Right ventricle myocardium inferior (tissue), 1 donor: ENCODE results near the gene GGA1. TPM values are rescaled to one million over a fixed set of nuclear protein-coding genes. Genes with fewer than 3 reads are reported as not detected.
A peak's percentile ranks its signal among the peaks of the same experiment; 100 is the strongest.

Experiments
- ATAC-seq: fragments of 200-7000 bp; cut with Tn5 transposase; one replicate; pipeline ENCODE4 v1.9.1; 2020; ENCODE audit warnings: mild to moderate bottlenecking, moderate library complexity
- DNase-seq: peaks from one replicate; pipeline ENCODE4 v3.0.0; 2021; ENCODE audit errors: missing footprints
- intact Hi-C: fragments of 100-400 bp; cut with DNase I; formaldehyde crosslinking; loops from one replicate; pipeline ENCODE4 v1.11.0; 2022
- long read RNA-seq: library from polyadenylated mRNA; unstranded; transcript quantifications from one replicate; pipeline ENCODE4 v2.0.0, GENCODE V29; 2021
- total RNA-seq: library from RNA; stranded (reverse); fragmentation: NEBNext Ultra II Directional; extraction: Animal tissue kit (Norgen Biotek cat#: 25700); gene quantifications from one replicate; pipeline ENCODE4 v1.2.1, GENCODE V29; 2021
- donor health status: DM: no; HTN: yes; CAD: no; lungs with severe emphysema.

The GGA1 gene, protein sequence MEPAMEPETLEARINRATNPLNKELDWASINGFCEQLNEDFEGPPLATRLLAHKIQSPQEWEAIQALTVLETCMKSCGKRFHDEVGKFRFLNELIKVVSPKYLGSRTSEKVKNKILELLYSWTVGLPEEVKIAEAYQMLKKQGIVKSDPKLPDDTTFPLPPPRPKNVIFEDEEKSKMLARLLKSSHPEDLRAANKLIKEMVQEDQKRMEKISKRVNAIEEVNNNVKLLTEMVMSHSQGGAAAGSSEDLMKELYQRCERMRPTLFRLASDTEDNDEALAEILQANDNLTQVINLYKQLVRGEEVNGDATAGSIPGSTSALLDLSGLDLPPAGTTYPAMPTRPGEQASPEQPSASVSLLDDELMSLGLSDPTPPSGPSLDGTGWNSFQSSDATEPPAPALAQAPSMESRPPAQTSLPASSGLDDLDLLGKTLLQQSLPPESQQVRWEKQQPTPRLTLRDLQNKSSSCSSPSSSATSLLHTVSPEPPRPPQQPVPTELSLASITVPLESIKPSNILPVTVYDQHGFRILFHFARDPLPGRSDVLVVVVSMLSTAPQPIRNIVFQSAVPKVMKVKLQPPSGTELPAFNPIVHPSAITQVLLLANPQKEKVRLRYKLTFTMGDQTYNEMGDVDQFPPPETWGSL
- total RNA-seq = 26.7 TPM
- long read RNA-seq, transcript GGA1-203 (17 exons, 3,159 nt) = major isoform, 6 of 23 reads
- long read RNA-seq, partial matches to known transcripts = 5 of 23 reads
- long read RNA-seq, other reads (novel, unspliced or antisense) = 6 of 23 reads

DNA sequence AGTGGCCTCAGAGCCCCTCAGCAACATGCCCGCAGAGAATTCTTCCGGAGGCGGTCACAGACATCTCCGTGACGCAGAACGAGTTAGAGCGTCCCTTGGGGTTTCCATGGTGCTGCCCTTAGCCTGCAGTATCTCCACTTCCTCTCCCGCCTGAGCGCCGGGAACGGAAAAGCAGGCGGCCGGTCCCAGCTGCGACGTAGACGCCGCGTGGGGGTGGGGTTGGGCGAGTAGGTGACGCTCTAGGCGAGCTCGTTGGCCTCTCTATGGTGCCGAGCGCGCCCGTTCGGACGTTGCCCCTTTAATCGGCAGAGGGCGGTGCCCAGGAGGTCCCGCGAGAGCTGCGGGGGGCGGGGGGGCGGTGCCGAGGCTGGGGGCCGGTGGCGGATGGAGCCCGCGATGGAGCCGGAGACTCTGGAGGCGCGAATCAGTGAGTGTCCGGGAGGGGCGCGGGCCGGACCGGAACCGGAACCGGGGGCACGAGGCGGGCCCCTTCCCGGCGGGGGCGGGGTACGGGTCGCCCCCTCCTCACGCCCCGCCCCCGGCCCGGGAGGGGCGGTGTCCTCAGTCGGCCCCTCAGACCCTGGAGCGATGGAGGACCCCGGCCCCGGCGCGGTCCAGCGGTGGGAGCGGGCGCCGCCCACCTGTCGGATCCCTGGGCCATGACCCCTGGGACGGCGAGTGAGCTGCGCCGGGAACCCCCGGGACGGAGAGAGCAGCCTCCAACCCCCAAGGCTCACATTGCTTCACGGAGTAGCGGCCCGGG is at the start of gene GGA1:
GGA1 (plus strand) TSS at position 358 of the 763 bp plus-strand sequence; CDS start at position 385, 27 bp downstream.
- DNase-seq (peak; percentile 98), ATAC-seq (peak; percentile 94)
- intact Hi-C loops = no loop called here

GRCh38 chr22:37559521-37559900 is 49.1 kb upstream of the GGA1 start:
- DNase-seq = no peak
- intact Hi-C loops = no loop called here

DNA sequence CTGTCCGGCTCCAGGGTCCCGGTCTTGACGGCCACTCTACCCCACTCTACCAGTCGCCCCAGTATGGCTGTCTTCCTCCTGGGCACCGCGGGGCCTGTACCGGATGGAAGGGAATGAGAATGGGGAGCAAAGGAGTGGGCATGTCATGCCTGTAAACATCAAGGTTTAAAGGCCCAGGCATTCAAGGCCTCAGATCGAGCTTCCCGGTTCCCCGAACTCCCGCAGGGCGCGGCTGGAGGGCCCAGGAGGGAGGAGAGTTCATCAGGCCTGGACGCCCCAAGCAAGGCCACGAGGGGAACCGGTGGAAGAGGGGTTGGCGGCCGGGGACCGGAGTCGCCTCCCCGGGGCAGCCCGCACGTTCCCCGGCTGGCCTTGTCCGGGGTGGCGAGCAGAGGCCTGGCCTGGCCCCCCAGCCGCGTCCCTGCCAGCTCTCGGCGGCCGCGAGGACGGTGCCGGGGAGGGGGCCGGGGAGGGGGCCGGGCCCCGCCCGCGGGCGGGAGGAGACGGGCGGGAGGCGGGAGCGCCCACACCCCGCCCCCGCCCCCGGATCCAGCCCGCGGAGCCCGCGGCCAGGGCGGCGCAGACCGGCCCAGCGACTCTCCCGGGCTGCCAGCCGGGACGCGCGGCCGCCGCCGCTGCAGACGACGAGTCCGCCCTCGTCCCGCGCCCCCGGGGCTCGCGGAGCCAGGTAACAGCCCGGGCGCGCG is 48.6 kb upstream of the GGA1 start, which contains the start of gene CDC42EP1:
CDC42EP1 (plus strand) TSS at position 580 of the 707 bp plus-strand sequence. CDS start 5,870 bp downstream, outside the sequence.
- ATAC-seq = peak; percentile 68
- intact Hi-C loops = loop anchor here (1.0 to 10.0 kb wide), 2 partner anchors 14 to 245 kb away; no protein-coding TSS in a partner anchor
- DNase-seq = no peak

More at GRCh38 chr22:37559521-37559900, 49.1 kb upstream of the GGA1 start:
- ATAC-seq = no peak

- intact Hi-C loops = loop anchor here (1.0 to 10.0 kb wide), 2 partner anchors 14 to 246 kb away; no protein-coding TSS in a partner anchor
- peak; percentile 24 for ATAC-seq
- DNase-seq = no peak
Measured at GRCh38 chr22:37560608-37561211, 47.9 kb upstream of the GGA1 start.

GRCh38 chr22:37561212-37562048 is 47.2 kb upstream of the GGA1 start:
- intact Hi-C loops = loop anchor here (10.0 kb wide), 1 partner anchor 247 kb away; no protein-coding TSS in a partner anchor
- DNase-seq = peak; percentile 93
- peak; percentile 69 for ATAC-seq

DNA sequence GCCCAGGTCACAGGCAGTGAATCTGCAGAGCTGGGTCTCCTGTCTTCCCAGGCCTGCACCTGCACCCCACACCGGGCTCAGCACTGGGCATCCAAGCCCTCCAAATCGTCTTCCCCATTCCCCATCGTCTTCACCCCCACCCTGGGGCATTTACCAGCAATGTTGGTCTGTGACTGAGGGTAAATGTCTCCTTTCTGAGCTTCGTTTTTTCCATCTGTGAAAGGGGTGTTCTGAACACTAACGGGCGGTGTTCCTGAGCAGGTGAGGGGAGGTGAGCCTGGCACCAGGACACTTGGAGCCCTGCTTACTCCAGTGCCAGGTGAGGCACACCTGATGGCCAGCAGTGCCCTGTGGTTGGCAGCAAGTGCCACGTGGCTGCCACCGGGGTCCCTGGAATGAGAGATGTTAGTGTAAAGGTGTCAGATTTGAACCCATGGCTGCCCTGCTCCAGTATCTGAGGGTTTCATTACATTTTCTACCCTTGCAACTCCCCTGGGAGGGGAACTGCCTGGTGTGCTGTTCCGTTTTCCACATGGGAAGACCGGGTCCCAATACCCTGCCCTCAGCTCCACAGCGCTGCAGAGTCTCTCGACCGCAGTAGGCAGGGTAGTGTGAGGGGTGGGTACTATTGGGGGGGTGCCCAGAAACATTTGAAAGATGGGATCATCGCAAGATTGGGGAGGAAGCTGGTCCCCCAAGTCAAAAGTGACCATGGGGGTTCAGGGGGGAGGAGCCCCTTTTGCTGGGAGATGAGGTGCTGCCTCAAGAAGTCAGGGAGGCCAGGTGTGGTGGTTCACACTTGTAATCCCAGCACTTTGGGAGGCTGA is 46.4 kb upstream of the GGA1 start:
- DNase-seq (no peak), ATAC-seq (no peak)
- intact Hi-C loops = loop anchor here (10.0 kb wide), 1 partner anchor 247 kb away; no protein-coding TSS in a partner anchor

GRCh38 chr22:37563153-37564081 is 45.2 kb upstream of the GGA1 start:
- intact Hi-C loops = loop anchor here (10.0 kb wide), 1 partner anchor 249 kb away; no protein-coding TSS in a partner anchor

DNA sequence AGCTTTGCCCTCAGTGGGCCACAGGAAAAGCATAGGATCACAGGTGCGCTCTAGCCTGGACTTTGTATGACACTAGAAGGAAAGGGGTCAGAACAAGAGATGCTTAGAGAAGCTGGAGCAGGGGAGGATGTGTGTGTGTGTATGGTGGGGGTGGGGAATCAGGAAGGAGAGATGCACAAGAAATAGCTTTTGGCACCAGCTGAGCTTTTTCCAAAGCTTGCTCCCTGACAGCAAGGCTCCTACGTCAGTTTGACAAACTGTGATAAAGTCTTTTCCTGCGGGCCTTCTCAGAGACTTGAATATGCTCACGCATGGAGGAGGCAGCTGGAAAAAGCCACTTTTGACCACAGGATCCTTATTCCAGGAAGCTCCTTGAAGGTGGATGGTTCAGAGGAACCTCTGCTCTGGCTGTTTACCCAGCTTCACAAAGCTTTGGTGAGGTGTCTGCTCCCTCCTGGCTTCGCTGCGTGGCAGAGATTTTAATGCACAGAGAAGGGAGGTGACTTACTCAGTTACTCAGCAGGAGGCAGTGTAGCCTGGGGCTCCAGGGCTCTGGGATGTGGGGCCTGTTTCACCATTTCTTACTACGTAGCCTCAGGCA is 44.4 kb upstream of the GGA1 start:
- ATAC-seq (no peak), DNase-seq (no peak)
- intact Hi-C loops = loop anchor here (10.0 kb wide), 1 partner anchor 249 kb away; no protein-coding TSS in a partner anchor

More at GRCh38 chr22:37563153-37564081, 45.2 kb upstream of the GGA1 start:
- peak; percentile 82 for DNase-seq
- ATAC-seq = peak; percentile 33

DNA sequence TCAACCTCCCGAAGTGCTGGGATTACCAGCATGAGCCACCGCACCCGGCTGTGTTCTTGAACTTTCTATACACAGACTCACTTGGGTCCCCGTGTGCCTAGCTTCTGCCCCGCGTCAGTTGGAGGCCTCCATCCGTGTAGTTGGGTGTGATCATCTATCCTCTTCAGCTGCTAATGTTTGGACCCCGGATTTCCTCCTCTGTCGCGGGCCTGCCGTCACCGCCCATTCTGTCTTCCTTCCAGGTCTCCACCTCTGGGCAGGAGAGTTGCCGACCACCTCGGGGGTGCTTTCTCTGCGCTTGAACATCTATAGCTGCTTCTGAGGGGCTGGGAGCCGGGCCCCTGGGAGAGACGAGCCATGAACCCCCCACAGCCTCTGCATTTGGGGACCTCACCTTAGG is 42.8 kb upstream of the GGA1 start:
- ATAC-seq = no peak
- DNase-seq = no peak
- intact Hi-C loops = loop anchor here (10.0 kb wide), 1 partner anchor 251 kb away; no protein-coding TSS in a partner anchor

DNA sequence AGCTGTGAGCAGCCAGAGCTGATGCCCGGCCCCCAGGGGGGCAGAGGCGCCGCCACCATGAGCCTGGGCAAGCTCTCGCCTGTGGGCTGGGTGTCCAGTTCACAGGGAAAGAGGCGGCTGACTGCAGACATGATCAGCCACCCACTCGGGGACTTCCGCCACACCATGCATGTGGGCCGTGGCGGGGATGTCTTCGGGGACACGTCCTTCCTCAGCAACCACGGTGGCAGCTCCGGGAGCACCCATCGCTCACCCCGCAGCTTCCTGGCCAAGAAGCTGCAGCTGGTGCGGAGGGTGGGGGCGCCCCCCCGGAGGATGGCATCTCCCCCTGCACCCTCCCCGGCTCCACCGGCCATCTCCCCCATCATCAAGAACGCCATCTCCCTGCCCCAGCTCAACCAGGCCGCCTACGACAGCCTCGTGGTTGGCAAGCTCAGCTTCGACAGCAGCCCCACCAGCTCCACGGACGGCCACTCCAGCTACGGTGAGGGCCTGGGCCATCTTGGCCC is 42.3 kb upstream of the GGA1 start:
- no peak for ATAC-seq
- DNase-seq = peak; percentile 81
- intact Hi-C loops = loop anchor here (10.0 kb wide), 1 partner anchor 252 kb away; no protein-coding TSS in a partner anchor

DNA sequence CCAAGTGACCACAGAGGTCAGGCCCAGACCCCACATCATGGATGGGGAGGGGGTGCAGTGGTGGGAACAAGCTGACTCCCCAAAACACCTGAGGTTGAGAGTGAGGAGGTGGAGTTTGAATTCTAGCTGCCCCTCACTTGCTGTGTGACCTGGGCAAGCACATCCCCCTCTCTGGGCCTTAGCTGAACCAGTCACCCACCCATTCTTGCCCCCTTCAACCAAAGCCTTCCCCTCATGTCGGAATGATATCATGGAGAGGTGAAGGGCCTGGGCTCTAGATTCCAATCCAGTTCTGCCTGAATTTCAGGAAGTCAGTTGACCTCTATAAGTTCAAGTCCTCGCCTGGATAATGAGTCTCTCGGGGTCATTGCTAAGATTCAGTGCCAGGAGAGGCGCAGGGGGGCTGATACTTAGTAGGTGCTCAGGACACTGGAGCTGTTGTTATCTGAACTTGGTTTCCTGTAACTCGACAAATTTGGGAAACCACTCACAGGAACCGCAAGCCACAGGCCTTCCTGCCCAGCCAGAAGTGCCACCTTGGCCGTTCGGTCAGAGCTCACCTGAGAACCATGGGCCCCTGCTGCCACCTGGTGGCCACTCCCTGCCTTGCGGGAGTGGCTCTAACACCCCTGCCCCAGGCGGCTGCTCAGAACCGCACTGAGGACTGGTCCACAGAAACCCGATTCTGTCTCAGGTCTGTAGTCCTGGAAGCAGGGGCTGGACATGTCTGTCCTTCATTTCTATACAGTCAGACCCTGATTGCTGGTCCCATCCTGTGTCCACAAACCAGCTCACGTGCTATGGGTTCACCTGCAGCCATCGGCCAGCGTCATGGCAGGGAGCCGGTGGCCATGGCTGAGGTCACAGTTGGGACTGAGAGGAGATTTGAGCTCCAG is 41.5 kb upstream of the GGA1 start:
- intact Hi-C loops = loop anchor here (1.0 to 10.0 kb wide), 3 partner anchors 22 to 252 kb away; no protein-coding TSS in a partner anchor
- ATAC-seq = peak; percentile 67
- DNase-seq = peak; percentile 90

DNA sequence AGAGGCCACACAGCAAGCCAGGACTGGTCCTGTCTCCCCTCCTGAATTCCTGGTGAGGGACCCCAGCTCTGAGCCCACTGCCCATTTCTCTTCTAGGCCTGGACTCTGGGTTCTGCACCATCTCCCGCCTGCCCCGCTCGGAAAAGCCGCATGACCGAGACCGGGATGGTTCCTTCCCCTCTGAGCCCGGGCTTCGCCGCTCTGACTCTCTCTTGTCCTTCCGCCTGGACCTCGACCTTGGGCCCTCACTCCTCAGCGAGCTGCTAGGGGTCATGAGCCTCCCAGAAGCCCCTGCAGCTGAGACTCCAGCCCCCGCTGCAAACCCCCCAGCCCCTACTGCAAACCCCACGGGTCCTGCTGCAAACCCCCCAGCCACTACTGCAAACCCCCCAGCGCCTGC is 40.6 kb upstream of the GGA1 start:
- intact Hi-C loops = loop anchor here (10.0 kb wide), 1 partner anchor 253 kb away; no protein-coding TSS in a partner anchor
- DNase-seq (no peak), ATAC-seq (no peak)

- intact Hi-C loops = loop anchor here (10.0 kb wide), 1 partner anchor 254 kb away; no protein-coding TSS in a partner anchor
- no peak for DNase-seq
- no peak for ATAC-seq
Measured at GRCh38 chr22:37568448-37569008, 40.1 kb upstream of the GGA1 start.
